GM12872 (cell line): ENCODE measurements around the gene RPS6KA2.

Source experiments
- TF ChIP-seq, protein P1 (sequence below): IDR thresholded peaks from 3 replicates; pipeline ENCODE4 v1.5.1; 2011; ENCODE audit warnings: low read depth, mild to moderate bottlenecking, low read length, moderate library complexity; ENCODE audit not compliant: insufficient read depth

The RPS6KA2 gene

DNA sequence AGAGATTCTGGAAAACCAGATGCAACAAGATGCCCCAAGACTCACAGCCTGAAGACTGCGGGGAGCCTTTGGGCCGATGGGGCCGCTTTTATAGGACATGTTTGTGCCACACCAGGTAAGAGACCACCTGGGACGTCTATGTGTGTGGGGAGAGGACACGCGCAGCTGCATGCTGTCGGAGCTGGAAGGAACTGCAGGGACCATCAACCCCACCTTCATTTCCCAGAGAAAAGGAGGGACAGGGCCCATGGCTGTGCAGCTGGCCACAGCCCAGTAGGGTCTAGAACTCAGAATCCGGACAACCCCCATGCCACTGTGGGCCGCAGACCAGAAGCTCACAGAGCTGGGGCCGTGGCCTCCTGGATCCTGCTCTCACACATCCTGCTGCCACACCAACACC, 144.0 kb downstream of the RPS6KA2 start:
- TF ChIP-seq, protein P1, sequence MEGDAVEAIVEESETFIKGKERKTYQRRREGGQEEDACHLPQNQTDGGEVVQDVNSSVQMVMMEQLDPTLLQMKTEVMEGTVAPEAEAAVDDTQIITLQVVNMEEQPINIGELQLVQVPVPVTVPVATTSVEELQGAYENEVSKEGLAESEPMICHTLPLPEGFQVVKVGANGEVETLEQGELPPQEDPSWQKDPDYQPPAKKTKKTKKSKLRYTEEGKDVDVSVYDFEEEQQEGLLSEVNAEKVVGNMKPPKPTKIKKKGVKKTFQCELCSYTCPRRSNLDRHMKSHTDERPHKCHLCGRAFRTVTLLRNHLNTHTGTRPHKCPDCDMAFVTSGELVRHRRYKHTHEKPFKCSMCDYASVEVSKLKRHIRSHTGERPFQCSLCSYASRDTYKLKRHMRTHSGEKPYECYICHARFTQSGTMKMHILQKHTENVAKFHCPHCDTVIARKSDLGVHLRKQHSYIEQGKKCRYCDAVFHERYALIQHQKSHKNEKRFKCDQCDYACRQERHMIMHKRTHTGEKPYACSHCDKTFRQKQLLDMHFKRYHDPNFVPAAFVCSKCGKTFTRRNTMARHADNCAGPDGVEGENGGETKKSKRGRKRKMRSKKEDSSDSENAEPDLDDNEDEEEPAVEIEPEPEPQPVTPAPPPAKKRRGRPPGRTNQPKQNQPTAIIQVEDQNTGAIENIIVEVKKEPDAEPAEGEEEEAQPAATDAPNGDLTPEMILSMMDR, result no peak

GRCh38 chr6:166478782-166479592, 148.1 kb downstream of the RPS6KA2 start:
- TF ChIP-seq, protein P1, result no peak

GRCh38 chr6:166477647-166478365, 149.2 kb downstream of the RPS6KA2 start:
- TF ChIP-seq, protein P1, result no peak

GRCh38 chr6:166476634-166477215, 150.3 kb downstream of the RPS6KA2 start:
- TF ChIP-seq, protein P1, result no peak

- TF ChIP-seq, protein P1, result no peak
Observed at GRCh38 chr6:166476061-166476591, 150.9 kb downstream of the RPS6KA2 start.

DNA sequence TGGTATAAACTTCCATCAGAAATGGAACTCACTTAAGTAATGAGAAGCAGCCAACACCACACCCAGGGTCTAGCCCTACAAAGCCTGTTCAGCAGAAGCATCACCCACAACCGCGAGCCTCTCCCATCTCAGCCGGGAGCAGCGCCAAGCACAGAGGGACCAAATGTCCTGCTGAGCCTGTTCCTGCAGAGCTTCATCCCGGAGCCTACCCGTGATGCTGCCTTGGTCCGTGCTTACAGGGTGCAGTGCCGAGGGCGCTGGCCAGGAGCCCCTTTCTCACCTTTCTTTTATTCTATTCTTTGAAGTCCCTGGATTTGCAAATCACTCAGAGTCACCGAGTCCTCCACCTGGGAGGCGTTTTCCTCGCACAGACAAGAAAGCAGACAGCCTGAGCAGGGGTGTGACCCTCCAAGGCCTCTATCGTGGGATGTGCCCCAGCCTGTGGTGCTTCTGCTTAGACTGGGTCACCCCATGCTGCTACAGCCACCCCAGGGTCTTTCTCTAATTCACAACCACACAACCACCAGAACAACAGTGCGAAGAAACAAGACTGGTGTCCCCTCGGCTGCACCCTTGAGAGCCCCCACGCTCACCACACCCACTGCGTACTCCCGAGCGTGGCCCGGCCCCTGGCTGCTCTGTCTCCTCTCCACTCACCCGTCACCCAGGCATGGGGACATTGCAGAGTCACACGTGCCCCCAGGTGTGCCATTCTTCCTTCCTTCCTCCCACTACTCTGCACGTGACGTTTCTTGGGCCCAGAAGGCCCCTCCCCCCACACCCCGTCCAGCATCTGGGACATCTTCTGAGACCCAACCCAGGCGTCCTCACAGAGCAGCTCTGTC, 152.1 kb downstream of the RPS6KA2 start:
- TF ChIP-seq, protein P1, result no peak
